Measurements from ENCODE around the gene PDCD1LG2. TPM values are rescaled to one million over a fixed set of nuclear protein-coding genes. Genes with fewer than 3 reads are reported as not detected.

PDCD1LG2 gene
- total RNA-seq, 1 donor from 2014 or later = not detected

GRCh38 chr9:5553211-5553610, 42.9 kb downstream of the PDCD1LG2 start:
- H3K27ac Mint-ChIP-seq (ENCODE audit: unreplicated experiment) = no peak overlapping the region
- H3K27me3 Mint-ChIP-seq (ENCODE audit: unreplicated experiment) = no peaks in the 10 kb centered on the region
- TF ChIP-seq CTCF (IDR thresholded peaks at IDR 0.05; ENCODE audit: unreplicated experiment) = no peak
- no peak for DNase-seq (ENCODE audit: low spot score)
- H3K36me3 Mint-ChIP-seq (ENCODE audit: low read depth, unreplicated experiment) = no peaks in the 10 kb centered on the region
- H3K9me3 Mint-ChIP-seq (ENCODE audit: unreplicated experiment) = no peaks in the 10 kb centered on the region
- no peak overlapping the region for H3K4me3 Mint-ChIP-seq (ENCODE audit: unreplicated experiment)
- H3K4me1 Mint-ChIP-seq (ENCODE audit: unreplicated experiment) = peaks cover 1% of the 10 kb centered on the region

- no peaks in the 10 kb centered on the region for H3K27me3 Mint-ChIP-seq (ENCODE audit: unreplicated experiment)
- no peaks in the 10 kb centered on the region for H3K9me3 Mint-ChIP-seq (ENCODE audit: unreplicated experiment)
- no peak for TF ChIP-seq CTCF (IDR thresholded peaks at IDR 0.05; ENCODE audit: unreplicated experiment)
- H3K4me3 Mint-ChIP-seq (ENCODE audit: unreplicated experiment) = no peak overlapping the region
- no peak overlapping the region for H3K27ac Mint-ChIP-seq (ENCODE audit: unreplicated experiment)
- H3K4me1 Mint-ChIP-seq (ENCODE audit: unreplicated experiment) = peaks cover 2% of the 10 kb centered on the region
- no peak for DNase-seq (ENCODE audit: low spot score)
- H3K36me3 Mint-ChIP-seq (ENCODE audit: low read depth, unreplicated experiment) = no peaks in the 10 kb centered on the region
Measured at GRCh38 chr9:5554254-5554653, 43.9 kb downstream of the PDCD1LG2 start.

GRCh38 chr9:5556101-5556705, 45.9 kb downstream of the PDCD1LG2 start:
- Mint-ChIP-seq H3K4me3 (ENCODE audit: unreplicated experiment) (no peak overlapping the region), H3K4me1 (ENCODE audit: unreplicated experiment) (peaks cover 2% of the 10 kb centered on the region), H3K36me3 (ENCODE audit: low read depth, unreplicated experiment) (no peaks in the 10 kb centered on the region), H3K27me3 (ENCODE audit: unreplicated experiment) (no peaks in the 10 kb centered on the region), H3K27ac (ENCODE audit: unreplicated experiment) (no peak overlapping the region), H3K9me3 (ENCODE audit: unreplicated experiment) (no peaks in the 10 kb centered on the region)
- no peak for TF ChIP-seq CTCF (IDR thresholded peaks at IDR 0.05; ENCODE audit: unreplicated experiment)
- no peak for DNase-seq (ENCODE audit: low spot score)

GRCh38 chr9:5557606-5558587, 47.6 kb downstream of the PDCD1LG2 start:
- TF ChIP-seq CTCF (IDR thresholded peaks at IDR 0.05; ENCODE audit: unreplicated experiment) = no peak
- H3K27ac Mint-ChIP-seq (ENCODE audit: unreplicated experiment) = no peak overlapping the region
- no peak for DNase-seq (ENCODE audit: low spot score)
- no peak overlapping the region for H3K4me3 Mint-ChIP-seq (ENCODE audit: unreplicated experiment)
- H3K27me3 Mint-ChIP-seq (ENCODE audit: unreplicated experiment) = no peaks in the 10 kb centered on the region
- H3K9me3 Mint-ChIP-seq (ENCODE audit: unreplicated experiment) = no peaks in the 10 kb centered on the region
- H3K4me1 Mint-ChIP-seq (ENCODE audit: unreplicated experiment) = peaks cover 2% of the 10 kb centered on the region
- no peaks in the 10 kb centered on the region for H3K36me3 Mint-ChIP-seq (ENCODE audit: low read depth, unreplicated experiment)

- Mint-ChIP-seq H3K36me3 (ENCODE audit: low read depth, unreplicated experiment) (no peaks in the 10 kb centered on the region), H3K27ac (ENCODE audit: unreplicated experiment) (no peak overlapping the region), H3K4me1 (ENCODE audit: unreplicated experiment) (peaks cover 2% of the 10 kb centered on the region), H3K27me3 (ENCODE audit: unreplicated experiment) (no peaks in the 10 kb centered on the region), H3K4me3 (ENCODE audit: unreplicated experiment) (no peak overlapping the region), H3K9me3 (ENCODE audit: unreplicated experiment) (no peaks in the 10 kb centered on the region)
- no peak for DNase-seq (ENCODE audit: low spot score)
- TF ChIP-seq CTCF (IDR thresholded peaks at IDR 0.05; ENCODE audit: unreplicated experiment) = no peak
Measured at GRCh38 chr9:5559659-5560058, 49.3 kb downstream of the PDCD1LG2 start.
